GM04503 (cell line): ENCODE measurements around the gene HDAC1.
"Not testable (repeated sequence)": the region's sequence is repeated elsewhere in the genome, so short reads cannot be mapped to it uniquely, and the experiment has no call there.

Source experiments
- DNase-seq: peaks from one replicate; pipeline ENCODE4 v3.0.0-alpha.2; 2012; ENCODE audit warnings: low read depth

HDAC1 gene

GRCh38 chr1:32274646-32275340, 17.1 kb upstream of the HDAC1 start:
- DNase-seq: no peak

DNA sequence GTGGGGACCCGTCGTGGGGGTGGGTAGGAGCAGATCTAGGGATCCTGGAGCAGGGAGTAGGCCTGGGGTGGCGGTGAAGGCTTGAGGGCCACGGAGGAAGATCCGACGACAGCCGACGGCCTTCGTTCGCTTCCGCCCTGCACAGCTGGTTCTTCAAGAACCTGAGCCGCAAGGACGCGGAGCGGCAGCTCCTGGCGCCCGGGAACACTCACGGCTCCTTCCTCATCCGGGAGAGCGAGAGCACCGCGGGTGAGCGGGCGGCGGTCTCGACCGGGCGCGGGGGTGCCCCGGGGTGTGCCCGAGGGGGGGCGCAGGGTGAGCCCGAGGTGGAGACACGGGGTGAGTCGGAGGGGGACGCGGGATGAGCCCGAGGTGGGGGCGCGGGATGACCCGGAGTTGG, 16.5 kb upstream of the HDAC1 start:
- DNase-seq: no peak

- no peak for DNase-seq
Observed at GRCh38 chr1:32276032-32276782, 15.7 kb upstream of the HDAC1 start.

DNA sequence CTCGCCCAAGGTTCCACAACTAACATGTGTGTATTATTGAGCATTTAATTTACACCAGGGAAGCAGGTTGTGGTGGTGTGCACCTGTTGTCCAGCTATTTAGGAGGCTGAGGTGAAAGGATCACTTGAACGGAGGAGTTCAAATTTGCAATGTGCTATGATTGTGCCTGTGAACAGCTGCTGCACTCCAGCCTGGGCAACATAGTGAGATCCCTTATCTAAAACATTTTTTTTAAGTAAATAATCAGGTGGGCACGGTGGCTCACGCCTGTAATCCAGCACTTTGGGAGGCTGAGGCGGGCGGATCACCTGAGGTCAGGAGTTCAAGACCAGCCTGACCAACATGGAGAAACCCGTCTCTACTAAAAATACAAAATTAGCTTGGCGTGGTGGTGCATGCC, 7.1 kb upstream of the HDAC1 start:
- DNase-seq: not testable (repeated sequence)

- no peak for DNase-seq
Observed at GRCh38 chr1:32285658-32286057, 6.2 kb upstream of the HDAC1 start.

DNA sequence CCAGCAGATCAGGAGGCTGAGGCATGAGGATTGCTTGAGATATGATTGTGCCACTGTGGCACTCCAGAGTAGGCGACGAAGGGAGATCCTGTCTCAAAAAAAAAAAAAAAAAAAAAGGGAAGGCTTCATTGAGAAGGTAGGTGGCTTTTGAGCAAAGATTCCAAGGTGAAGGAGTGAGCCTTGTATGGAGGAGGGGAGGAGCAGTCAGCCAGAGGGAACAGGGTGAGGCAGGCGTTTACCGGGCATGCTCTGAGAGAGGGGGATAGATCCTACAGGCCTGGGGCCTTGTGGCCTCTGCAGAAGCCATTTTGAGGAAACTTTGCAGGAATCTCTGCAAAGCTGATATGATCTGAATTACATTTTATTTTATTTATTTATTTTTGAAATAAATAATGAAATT, 5.1 kb upstream of the HDAC1 start:
- no peak for DNase-seq

DNA sequence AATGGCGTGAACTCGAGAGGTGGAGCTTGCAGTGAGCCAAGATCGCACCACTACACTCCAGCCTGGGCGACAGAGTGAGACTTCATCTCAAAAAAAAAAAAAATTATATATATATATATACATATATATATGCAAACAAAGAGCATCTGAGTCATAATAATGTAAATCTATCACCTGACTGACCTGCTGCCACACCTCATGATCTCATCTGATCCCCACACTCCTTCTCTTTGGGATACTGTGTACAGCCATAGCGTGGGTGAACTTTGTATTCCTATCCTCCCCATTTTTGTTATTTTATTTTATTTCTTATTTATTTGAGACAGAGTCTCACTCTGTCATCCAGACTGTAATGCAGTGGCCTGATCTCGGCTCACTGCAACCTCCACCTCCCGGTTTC, 2.6 kb upstream of the HDAC1 start:
- no peak for DNase-seq

- DNase-seq: no peak
Observed at GRCh38 chr1:32291145-32291707, 657 bp upstream of the HDAC1 start.

DNA sequence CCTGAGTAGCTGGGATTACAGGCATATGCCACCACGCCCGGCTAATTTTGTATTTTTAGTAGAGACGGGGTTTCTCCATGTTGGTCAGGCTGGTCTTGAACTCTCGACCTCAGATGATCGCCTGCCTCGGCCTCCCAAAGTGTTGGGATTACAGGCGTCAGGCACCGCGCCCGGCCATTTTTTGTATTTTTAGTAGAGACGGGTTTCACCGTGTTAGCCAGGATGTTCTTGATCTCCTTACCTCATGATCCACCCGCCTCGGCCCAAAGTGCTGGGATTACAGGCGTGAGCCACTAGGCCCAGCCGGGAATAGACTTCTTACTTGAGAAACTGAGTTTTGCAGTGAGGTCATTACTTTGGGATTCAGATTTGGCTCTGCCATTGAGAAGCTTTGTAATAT, 6.3 kb downstream of the HDAC1 start:
- not testable (repeated sequence) for DNase-seq

DNA sequence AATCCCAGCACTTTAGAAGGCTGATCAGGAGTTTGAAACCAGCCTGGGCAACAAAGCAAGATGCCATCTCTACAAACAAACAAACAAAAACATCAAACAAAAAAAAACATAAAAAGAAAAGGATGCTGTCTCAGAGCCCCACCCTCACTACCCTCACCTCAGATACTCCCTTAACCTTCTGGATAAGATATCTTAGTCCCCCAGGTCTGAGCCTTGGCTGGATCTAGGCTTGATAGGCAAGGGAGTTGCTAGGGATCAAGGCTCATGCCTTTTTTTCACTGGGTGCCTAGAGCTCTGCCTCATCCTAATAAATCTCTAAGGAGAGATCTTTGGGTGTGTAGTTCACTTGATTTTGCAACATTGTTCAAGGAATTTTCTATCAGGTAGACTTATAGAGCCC, 7.4 kb downstream of the HDAC1 start:
- no peak for DNase-seq

- no peak for DNase-seq
Observed at GRCh38 chr1:32303358-32303757, 11.5 kb downstream of the HDAC1 start.

- peak; percentile 34 for DNase-seq
Observed at GRCh38 chr1:32303997-32304622, 12.2 kb downstream of the HDAC1 start.

- DNase-seq: no peak
Observed at GRCh38 chr1:32305310-32305709, 13.4 kb downstream of the HDAC1 start.

GRCh38 chr1:32307324-32307723, 15.4 kb downstream of the HDAC1 start:
- DNase-seq: peak; percentile 13

GRCh38 chr1:32309960-32310359, 18.1 kb downstream of the HDAC1 start:
- no peak for DNase-seq

- DNase-seq: no peak
Observed at GRCh38 chr1:32311709-32312393, 20.0 kb downstream of the HDAC1 start.

DNA sequence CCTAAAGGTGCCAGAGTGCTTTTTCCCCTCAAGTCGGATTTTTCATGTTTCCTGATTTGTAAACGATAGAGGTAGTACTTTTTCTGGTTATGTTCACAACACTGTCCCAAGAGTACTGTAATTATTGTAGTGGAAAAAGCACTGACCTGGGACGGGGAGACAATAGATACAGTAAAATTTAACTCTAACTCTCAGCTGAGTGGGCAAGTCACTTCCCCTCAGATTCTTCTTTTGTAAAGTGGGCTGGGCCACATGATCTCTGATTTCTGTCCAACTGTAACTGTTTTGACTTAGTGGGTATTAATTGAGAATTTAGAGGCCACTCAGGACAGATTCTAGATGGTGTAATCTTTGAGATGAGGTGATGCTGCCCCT, 25.0 kb downstream of the HDAC1 start:
- no peak for DNase-seq

DNA sequence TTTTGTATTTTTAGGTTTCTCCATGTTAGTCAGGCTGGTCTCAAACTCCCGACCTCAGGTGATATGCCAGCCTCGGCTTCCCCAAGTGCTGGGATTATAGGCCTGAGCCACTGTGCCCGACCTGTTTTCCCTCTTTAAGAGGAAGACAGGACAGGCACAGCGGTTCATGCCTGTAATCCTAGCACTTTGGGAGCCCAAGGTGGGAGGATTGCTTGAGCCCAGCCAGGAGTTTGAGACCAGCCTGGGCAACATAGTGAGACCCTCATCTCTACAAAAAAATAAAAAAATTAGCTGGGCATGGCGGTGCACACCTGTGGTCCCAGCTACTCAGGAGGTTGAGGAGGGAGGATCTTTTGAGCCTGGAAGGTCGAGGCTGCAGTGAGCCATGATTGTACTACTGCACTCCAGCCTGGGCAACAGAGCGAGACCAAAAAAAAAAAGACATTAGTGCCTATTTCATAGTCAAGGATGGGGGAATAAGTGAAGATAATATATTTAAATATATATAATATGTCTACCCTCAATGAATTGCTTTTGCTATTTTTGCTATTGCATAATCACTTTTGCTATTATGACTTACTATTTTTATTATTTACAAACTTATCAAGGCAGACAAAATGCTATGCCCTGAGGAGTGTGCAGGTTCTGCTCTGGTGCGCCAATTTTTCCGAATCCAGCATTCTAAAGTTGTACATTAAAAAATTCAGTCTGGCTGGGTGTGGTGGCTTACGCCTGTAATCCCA, 26.4 kb downstream of the HDAC1 start:
- no peak for DNase-seq

- DNase-seq: no peak
Observed at GRCh38 chr1:32321712-32322291, 29.9 kb downstream of the HDAC1 start.

DNA sequence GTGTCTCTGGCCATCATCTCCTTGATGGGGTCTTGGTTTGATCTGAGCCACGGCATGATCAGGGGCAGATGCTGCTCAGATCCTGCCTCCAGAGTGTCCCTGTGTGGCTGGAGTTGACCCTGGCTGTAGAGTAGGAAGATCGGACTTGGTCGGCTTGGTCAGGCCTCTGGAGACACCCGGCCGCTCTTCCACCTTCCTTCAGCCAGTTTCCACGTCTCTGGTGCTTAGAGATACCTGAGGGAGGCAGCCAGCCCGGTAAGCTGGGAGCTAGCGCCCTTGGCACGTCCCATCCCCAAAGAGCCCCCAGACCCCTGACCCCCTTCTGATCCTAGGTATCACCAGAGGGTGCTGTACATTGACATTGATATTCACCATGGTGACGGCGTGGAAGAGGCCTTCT, 35.3 kb downstream of the HDAC1 start:
- DNase-seq: no peak

DNA sequence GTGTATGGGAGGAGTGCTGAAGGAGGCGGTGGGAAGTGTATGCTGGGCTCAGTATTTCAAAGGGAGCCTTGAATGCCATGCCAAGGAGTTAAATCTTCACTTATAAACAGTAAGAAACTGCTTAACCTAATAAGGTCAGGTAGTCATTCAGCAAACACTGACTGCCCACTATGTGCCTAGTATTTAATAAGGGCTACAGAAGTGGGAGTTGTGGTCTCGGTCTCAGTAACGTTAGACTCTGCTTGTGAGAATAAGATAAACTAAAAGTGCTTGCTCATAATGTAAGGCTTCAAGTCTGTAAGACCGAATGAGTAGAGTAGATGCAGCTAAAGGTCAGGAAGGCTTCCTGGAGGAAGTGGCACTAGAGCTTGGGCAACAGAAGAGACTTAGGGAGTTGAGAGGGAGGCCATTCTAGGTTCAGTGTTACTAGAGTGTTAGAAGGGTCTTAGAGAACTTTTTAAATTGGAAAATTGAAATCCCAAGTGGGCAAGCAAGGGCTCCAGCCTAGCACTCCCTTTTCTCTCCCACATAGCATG, 38.1 kb downstream of the HDAC1 start:
- DNase-seq: no peak
